GM19193 (cell line): ENCODE data around the gene SDF4.

Experiments
- POLR2A ChIP-seq: IDR thresholded peaks from 4 replicates; pipeline ENCODE4 v1.6.1; 2011; ENCODE audit not compliant: insufficient read depth, insufficient read length; ENCODE audit errors: extremely low read depth

SDF4 gene

DNA sequence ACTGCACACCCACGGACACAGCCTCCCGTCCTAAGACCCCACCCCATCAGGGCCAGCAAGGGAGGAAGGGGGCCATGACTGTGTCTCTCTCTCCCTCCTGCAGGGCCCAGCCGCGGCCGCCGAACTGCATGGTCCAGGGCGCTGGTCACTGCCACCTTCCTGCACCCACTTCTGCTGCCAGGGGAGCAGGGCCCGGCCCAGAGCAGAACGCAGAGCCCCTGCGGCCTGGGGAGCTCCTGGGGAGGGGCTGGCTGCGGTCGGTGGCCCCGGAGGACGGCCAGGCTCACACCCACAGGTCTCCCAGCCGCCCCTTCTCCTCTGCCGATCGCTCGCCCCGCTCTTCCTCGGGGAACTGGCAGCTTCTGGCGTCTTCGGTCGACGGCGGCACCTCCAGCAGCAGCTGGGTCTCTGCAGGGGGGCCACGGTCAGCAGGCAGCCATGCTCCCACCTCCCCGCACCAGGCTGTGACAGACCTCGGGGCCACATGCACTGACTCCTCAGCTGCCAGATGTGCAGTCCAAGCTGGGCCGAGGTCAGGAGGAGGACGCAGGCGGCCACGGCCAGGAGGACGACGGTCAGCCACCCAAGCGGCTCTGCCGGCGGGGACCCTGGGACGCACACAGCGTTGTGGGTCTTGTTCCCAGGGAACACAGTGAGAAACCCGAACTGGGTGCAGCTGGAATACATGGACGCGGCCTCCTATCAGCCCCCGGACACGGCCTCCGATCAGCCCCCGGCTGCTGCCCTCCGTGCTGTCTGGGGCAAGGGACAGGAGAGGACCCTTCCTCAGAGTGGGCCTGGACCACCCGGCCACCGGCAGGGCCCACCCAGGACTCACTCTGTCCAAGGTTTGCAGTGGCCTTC lies 28.0 kb downstream of the SDF4 start:
- TF ChIP-seq POLR2A: no peak

DNA sequence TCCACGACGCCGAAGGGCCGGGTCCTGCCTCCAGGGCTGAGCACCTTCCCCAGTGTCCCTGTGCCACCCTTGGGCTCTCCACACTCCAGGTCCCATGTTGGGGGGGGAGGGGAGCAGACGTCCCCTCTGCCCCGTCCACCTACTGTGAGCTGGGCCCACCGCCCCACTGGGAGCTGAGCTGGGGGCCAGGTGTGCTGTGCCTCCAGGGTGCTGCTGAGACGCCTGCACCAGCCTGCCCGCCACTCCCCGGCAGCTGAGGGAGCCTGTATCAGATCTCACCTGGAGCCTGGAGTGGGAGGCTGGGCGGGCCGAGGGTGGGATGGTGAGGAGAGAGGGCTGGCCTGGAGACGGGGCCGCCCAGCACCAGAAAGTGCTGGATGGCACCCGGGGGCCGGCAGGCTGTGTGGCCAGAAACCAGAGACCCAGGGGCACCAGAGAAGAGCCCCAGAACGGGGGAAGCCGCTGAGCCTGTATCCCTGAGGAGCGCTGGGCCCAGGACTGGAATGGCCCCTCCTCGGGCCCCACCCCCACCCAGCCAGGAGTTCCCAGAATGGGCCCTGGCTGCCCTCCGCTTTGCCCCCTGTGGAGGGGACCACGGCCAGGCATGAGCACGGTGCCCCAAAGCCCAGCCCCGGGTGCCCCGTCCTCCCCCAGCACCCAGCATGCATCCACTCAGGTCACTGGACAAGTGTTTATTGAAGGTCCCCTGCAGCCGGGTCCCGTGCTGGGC lies 28.8 kb downstream of the SDF4 start:
- TF ChIP-seq POLR2A: no peak

GRCh38 chr1:1200876-1201810 lies 30.7 kb downstream of the SDF4 start:
- TF ChIP-seq POLR2A: no peak

DNA sequence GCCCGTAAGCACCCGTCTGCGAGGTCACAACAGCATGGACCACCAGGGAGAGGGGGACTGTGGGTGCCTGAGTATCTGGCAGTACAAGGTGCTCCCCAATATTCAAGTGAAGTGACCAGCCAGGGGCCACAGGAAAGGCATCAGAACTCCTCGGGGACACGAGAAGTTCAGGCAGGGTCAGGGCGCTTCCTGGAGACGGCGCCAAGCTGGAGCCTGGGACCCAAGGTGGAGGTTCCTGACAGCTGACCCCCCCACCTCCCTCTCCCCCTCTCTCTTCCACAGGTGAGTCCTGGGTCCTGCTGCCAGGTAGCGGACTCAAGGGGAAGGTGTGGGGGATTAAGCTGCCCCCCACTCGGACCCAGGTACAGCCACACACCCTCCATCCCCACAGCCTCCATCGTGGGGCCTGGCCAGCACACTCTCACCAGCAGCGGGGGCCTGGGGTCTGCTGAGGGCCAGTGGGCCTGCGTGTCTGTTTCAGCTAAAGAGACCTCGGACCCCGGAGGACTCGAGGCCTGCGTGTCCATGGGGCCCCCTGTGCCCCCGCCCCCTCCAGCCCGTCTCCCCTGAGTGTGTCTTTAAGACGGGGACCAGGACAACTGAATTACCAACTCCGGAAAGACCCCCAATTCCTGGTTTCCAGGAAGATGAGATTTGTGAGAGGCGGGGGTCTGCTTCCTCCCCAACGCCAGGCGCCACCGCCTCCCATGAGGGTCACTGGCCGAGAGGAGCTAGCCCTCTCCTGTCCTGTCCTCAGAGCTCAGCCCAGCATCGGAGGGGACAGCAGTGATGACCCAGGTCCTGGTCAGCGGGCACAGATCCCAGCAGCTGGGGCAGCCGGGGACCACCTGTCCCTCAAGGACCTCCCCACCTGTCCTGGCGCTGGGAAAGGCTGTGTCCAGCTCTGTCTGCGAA lies 31.6 kb downstream of the SDF4 start:
- TF ChIP-seq POLR2A: no peak

DNA sequence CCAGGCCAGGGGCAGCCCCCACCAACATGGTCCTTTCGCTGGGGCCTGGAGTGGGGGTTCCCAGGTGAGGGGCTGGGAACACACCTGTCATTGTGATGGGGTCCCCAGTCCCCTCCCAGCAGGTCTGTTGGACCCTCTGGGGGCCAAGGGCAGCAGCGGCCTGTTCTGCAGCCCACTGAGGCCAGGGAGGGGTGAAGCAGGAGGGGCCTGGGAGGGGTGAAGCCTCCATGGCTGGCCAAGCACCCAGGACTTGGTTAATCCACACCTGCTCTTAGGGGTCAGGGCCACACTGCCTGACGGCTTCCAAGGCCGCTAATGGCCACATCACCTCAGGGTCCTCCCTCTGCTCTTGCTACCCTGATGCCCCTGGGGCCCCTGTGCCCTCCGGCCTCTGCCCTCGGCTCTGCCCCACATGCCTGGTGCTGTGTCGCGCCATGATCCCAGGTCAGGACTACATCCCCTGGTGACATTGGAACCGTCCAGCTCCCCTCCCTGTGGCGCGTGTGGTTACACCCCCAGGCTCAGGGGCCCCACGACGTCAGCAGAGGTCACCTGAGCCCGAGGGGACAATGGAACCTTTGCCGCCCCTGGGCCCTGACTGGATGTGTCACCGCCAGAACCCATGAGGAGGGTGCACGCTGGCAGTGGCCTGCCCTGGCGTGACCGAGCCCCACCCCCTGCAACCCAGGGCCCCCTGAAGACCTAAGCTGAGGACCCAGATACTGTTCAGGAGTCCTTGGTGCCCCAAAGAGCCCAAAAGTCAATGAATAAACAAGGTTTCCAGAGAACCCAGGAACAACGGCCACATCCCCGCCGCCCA lies 32.5 kb downstream of the SDF4 start:
- no peak for TF ChIP-seq POLR2A

GRCh38 chr1:1198423-1199140 lies 33.2 kb downstream of the SDF4 start:
- TF ChIP-seq POLR2A: no peak

GRCh38 chr1:1197551-1198422 lies 34.0 kb downstream of the SDF4 start:
- TF ChIP-seq POLR2A: no peak

GRCh38 chr1:1197188-1197500 lies 34.7 kb downstream of the SDF4 start:
- TF ChIP-seq POLR2A: no peak

DNA sequence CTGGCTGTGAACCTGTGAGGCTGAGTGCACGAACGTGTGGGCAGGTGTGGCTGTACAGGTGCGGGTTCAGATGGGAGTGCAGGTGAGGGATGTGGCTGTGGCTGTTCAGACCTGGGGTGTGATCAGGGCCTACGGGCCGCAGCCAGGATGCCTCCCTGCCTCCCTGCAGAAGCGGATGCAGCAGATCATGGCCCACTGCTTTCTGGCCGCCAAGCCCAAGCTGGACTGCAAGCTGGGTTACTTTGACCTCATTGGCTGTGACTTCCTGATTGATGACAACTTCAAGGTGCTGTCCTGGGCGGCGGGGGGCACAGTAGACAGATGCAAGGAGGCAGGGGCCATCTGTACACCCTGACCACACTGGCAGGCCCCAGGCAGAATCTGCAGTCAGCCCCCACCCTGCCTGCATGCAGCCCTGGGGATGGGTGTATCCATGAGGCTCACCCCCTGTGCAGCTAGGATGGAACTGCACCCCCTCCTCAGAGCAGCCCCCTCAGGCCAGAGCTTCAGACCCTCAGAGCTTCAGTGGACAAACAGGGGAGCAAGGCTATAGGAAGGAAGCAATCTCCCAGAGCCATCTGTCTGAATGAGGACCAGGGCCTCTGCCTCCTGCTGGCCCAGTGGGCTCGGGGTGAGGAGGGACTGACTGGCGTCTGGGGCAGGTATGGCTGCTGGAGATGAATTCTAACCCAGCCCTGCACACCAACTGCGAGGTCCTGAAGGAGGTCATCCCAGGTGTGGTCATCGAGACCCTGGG lies 35.2 kb downstream of the SDF4 start:
- TF ChIP-seq POLR2A: no peak

- TF ChIP-seq POLR2A: no peak
Observed at GRCh38 chr1:1194723-1195122, 37.1 kb downstream of the SDF4 start.

DNA sequence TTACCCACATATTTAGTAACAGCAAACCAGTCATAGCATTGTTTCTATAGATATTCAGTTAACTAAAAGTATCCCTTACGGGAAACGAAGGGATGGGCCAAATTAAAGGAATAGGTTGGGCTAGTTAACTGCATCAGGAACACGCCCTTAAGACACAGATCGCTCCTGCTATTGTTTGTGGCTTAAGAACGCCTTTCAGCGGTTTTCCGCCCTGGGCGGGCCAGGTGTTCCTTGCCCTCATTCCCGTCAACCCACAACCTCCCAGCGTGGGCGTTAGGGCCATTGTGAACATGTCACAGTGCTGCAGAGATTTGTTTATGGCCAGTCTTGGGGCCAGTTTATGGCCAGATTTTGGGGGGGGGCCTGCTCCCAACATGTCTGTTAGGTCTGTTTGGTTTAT lies 40.1 kb downstream of the SDF4 start:
- no peak for TF ChIP-seq POLR2A

DNA sequence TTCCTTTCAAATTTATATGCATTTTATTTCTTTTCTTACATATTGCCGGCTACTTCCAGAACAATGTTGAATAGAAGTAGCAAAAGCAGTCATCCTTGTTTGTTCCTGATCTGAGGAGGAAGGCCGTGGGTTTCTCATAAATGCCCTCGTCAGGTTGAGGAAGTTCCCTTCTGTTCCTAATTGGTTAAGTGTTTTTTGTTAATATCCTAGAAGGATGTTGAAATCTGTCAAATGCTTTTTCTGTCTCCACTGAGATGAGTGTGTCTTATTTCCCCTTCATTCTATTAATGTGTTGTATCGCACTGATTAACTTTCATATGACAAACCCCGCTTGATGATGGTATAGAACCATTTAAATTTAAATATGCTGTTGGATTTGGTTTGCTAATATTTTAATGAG lies 42.7 kb downstream of the SDF4 start:
- TF ChIP-seq POLR2A: no peak

DNA sequence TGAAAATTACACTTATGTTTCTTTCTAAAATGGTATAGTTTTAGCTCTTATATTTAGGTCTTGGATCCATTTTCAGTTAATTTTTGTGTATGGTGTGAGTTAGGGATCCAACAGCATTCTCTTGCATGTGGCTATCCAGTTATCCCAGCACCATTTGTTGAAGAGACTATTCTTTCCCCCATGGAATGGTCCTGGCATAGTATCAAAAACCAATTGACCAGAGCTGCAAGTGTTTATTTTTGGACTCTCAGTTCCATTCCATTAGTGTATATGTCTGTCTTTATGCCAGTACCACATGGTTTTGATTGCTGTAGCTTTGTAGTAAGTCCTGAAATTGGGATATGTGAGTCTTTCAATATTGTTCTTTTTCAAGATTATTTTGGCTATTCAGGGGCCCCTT lies 43.9 kb downstream of the SDF4 start:
- no peak for TF ChIP-seq POLR2A
